Ecto neural progenitor cell (in vitro differentiated cells): ENCODE measurements around the gene SPTBN4.
"Not testable (repeated sequence)": the region's sequence is repeated elsewhere in the genome, so short reads cannot be mapped to it uniquely, and the experiment has no call there.

Experiments used
- DNase-seq: peaks from one replicate; pipeline ENCODE4 v3.0.0-alpha.2; 2018; ENCODE audit warnings: low spot score

SPTBN4 gene

DNA sequence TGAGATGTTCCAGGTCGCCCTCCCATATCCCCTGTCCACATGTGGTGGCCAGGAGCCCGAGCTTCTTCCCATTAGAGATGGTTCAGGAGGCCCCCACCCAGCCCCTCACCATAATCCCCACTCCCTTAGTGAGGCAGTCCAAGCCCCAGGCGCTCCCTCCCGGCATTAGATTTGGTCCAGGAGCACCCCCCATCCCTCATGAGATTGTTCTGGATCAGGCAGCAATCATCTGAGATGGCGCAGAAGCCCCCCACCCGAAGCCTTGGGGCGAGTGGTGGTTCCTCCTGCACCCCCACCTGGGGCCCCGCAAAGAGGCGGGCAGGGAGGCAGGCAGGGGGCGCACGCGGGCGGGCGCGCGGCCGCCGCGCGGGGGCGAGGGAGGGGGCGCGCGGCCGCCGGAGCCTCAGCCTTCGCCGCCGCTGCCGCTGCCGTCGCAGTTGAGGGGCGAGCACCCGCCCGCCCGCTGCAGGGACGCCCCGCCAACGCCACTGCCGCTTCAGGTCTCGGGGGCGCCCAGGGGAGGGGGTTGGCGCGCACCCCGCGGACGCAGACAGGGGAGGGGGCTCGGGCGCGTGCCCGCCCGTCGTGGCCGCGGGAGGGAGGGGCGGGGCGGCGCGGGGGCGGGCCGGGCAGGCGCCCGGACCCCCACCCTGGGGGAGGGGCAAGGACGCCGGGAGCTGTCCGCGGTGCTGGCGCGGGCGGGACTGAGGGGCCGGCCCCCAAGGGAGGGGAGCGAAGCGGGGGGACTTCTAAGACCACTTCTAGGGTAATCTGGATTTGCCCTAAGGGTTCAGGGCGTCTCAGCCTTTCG is 63.5 kb downstream of the SPTBN4 start:
- peak; percentile 85 for DNase-seq

GRCh38 chr19:40533508-40533907 is 66.7 kb downstream of the SPTBN4 start:
- no peak for DNase-seq

DNA sequence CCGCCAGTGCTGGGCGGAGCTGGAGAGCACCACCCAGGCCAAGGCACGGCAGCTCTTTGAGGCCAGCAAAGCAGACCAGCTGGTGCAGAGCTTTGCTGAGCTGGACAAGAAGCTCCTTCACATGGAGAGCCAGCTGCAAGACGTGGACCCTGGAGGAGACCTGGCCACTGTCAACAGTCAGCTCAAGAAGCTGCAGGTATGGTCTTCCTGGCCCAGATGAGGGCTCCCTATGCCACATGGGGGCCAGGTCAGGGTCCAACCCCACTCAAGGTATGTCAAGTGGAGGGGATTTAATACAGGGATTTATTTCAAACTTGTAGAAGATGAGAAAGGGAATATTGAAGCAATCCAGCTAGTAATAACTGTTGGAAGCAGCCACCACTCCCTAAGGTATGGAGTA is 67.3 kb downstream of the SPTBN4 start:
- no peak for DNase-seq

DNA sequence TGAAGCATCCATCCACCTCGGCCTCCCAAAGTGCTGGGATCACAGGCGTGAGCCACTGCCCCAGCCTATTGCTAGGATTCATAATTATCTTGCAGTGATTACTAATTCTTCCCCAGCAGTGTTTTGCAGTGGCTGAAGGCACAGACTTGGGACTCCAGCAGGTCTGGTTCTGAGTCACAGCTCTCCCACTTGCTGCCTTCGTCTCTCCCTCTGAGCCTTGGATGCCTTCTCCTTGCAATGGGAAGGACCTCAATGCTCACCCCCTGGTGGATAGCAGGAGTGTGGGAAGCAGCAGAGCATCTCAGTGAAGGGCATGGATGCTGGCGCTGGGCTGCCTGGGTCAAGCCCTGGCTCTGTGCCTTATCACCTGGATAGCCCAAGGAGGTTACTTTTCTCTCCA is 72.3 kb downstream of the SPTBN4 start:
- DNase-seq = no peak

GRCh38 chr19:40542202-40542859 is 75.5 kb downstream of the SPTBN4 start:
- no peak for DNase-seq

GRCh38 chr19:40543029-40543597 is 76.3 kb downstream of the SPTBN4 start:
- no peak for DNase-seq

DNA sequence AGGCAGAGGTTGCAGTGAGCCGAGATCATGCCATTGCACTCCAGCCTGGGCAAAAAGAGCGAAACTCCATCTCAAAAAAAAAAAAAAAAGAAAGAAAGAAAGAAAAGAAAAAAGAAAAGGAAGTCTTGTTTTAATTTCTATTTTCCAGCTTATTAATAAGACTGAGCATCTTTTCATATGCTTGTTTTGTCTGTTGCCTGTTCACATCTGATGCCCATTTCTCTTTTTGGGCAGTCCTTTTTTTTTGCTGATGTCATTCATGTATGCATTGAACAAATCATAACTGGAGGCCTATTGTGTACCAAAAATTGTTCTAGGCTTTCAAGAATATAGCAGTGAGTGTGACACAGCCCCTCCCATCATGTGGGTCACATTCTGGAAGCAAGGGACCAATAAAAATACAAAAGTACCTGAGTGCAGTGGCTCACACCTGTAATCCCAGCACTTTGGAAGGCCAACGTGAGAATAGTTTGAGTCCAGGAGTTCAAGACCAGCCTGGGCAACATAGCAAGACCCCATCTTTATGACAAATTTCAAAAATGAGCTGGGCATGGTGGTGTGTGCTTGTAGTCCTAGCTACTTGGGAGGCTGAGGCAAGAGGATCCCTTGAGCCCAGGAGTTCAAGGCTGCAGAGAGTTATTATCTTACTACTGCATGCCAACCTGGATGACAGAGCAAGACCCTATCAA is 79.5 kb downstream of the SPTBN4 start:
- DNase-seq = not testable (repeated sequence)

DNA sequence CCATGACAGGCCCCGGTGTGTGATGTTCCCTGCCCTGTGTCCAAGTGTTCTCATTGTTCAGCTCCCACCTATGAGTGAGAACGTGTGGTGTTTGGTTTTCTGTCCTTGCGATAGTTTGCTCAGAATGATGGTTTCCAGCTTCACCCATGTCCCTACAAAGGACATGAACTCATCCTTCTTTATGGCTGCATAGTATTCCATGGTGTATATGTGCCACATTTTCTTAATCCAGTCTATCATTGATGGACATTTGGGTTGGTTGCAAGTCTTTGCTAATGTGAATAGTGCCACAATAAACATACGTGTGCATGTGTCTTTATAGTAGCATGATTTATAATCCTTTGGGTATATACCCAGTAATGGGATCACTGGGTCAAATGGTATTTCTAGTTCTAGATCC is 80.4 kb downstream of the SPTBN4 start:
- DNase-seq = not testable (repeated sequence)

- DNase-seq = no peak
These were observed 81.0 kb downstream of the SPTBN4 start for GRCh38 chr19:40547836-40548235.

DNA sequence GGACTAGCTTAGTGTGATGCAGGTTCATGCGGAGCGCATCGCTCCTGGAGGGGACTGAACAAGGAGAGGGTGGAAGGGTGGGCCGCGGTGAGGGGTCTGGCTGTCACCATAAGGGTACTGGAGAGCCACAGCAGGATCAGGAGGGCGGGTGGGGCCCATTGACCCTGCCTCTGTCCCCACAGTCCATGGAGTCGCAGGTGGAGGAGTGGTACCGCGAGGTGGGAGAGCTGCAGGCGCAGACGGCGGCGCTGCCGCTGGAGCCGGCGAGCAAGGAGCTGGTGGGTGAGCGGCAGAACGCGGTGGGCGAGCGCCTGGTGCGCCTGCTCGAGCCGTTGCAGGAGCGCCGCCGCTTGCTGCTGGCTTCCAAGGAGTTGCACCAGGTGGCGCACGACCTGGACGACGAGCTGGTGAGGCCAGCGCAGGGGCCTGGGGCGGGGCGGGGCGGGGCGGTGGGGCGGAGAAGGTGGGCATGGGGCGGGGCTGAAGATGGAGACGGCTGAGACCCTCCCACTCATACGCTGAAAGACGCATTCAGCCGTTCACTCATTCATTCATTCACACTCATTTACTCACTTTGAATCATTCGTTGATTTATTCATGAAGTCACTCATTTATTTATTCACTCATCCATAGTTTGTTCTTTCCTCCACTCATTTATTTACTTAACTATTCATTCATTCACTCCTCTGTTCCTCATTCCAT is 82.4 kb downstream of the SPTBN4 start:
- peak; percentile 94 for DNase-seq

DNA sequence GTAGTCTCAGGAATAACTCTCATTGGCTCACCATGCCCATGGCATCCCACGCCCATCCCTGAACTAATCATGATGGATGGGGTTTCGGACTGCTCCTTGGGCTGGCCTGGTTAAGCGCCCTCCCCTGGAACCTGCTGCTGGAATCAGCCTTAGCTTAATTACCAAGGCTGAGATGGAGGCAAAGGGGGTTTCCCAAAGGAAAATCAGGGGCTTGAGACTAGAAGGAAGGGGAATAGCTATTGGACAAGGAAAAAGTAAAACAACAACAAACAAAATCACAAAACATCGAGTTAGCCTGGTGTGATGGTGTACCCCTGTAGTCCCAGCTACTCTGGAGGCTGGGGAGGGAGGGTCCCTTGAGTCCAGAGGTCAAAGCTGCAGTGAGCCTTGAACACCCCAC is 84.2 kb downstream of the SPTBN4 start:
- DNase-seq = no peak

- no peak for DNase-seq
These were observed 86.0 kb downstream of the SPTBN4 start for GRCh38 chr19:40552848-40553247.

DNA sequence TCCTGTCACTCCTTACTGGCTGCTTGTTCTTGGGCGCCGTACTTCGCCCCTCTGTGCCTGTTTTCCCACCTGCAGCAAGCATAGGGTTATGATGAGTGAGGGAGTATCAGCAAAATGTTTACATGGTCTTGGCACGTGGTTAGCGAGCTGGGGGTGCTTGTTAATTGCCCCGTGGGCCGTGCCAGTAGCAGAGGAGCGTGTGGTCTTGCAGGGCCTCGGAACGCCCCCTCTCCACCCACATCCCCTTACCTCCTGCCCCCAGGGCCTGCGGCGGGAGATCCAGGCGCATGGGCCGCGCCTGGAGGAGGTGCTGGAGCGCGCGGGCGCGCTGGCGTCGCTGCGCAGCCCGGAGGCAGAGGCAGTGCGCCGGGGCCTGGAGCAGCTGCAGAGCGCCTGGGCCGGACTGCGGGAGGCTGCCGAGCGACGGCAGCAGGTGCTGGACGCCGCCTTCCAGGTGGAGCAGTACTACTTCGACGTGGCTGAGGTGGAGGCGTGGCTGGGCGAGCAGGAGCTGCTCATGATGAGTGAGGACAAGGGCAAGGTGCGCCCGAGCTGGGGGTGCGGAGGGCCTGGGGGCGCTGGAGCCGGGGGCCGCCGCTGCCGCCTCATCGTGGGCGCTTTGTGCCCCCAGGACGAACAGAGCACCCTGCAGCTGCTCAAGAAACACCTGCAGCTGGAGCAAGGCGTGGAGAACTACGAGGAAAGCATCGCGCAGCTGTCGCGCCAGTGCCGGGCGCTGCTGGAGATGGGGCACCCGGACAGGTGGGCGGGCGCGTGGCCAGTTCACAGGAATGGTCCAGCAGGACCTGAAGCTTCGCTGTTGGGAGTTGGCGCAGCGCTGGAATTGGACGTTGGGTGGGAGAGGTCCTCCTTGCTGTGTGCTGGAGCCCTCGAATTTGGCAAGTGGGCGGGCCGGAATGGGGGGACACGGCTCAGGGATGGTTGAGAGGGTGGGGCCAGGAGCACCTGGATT is 87.4 kb downstream of the SPTBN4 start:
- DNase-seq = no peak

DNA sequence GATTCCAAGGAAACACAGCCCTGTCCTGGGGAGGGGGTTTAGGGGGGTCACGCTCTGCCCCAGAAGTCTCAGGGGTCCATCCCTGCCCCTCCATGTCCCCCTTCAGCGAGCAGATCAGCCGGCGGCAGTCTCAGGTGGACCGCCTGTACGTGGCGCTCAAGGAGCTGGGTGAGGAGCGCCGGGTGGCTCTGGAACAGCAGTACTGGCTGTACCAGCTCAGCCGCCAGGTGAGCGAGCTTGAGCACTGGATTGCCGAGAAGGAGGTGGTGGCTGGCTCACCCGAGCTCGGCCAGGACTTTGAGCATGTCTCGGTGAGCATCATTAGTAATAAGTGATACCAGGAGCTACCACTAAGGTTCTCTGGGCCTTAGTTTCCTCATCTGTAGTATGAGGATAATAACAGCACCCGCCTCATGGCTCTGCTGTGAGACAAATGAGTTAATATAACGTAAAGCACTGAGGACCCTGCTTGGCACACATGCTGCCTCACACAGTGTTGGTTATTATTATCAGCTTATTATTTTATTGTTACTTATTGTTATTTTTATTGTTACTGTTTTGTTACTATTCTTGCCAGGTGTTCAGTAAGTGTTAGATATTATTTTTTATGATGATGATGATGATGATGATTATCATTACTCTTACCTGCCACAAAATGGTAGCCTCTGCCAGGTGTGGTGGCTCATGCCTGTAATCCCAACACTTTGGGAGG is 89.3 kb downstream of the SPTBN4 start:
- DNase-seq = no peak

DNA sequence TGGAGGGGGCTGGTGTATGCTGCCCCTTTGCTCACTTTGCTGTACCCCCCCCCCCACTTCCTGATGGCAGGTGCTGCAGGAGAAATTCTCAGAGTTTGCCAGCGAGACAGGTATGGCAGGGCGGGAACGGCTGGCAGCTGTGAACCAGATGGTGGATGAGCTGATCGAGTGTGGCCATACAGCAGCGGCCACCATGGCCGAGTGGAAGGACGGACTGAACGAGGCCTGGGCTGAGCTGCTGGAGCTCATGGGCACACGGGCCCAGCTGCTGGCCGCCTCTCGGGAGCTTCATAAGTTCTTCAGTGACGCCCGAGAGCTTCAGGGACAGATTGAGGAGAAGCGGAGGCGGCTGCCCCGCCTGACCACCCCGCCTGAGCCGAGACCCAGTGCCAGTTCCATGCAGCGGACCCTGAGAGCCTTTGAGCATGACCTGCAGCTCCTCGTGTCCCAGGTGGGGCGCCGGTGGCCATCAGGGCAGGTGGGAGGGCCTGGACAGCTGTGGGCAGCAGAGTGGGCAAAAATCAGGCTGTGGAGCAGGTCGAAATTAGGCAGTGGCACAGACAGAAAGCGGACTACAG is 90.2 kb downstream of the SPTBN4 start:
- DNase-seq = no peak

DNA sequence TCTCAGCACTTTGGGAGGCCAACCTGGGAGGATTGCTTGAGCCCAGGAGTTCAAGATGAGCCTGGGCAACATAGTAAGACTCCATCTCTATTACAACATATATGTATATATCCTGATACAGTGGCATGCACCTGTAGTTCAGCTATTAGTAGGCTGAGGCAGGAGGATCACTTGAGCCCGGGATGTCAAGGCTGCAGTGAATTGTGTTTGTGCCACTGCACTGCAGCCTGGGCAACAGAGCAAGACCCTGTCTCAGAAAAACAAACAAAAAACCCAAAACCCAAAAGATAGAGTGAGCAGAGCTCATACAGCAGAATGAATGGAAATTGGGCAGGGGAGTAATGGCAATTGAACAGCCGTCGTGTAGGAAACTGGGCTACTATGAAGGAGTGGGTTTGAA is 92.6 kb downstream of the SPTBN4 start:
- DNase-seq = no peak

DNA sequence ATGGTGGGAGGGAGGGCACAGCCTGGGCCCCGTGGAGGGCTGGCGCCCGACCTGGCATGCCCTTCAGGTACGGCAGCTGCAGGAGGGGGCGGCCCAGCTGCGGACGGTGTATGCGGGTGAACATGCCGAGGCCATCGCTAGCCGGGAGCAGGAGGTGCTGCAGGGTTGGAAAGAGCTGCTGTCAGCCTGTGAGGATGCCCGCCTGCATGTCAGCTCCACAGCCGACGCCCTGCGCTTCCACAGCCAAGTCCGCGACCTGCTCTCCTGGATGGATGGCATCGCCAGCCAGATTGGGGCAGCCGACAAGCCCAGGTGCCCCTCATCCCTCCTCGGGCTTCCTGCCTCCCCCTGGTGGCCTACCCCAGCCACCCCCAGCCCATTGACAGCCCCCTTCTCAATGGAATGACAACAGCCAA is 93.3 kb downstream of the SPTBN4 start:
- no peak for DNase-seq

DNA sequence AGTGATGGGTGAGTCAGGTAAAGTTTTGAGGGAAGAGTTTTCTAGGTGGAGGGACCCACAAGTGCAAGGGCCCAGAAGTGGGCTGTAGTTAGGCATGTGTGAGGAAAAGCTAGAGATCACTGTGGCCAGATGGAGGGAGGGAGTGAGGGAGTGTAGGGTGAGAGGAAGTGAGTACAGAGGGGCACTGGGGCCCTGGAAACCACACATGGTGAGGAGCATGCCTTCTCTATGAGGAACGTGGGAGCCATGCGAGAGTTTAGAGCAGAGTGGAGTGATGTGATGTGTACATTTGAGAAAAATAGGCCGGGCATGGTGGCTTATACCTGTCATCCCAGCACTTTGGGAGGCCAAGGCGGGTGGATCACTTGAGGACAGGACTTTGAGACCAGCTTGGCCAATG is 95.1 kb downstream of the SPTBN4 start:
- no peak for DNase-seq

DNA sequence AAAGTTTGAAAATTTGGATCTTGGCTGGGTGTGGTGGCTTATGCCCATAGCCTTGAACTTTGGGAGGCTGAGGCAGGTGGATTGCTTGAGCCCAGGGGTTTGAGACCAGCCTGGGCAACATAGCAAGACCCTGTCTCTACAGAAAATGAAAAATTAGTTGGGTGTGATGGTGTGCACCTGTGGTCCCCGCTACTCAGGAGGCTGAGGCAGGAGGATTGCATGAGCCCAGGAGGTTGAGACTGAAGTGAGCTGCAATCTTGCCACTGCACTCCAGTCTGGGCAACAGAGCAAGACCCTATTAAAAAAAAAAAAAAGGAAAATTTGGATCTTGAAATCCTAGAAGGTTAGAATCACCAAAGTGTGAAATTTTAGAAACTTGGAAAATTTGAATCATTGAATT is 97.7 kb downstream of the SPTBN4 start:
- not testable (repeated sequence) for DNase-seq

GRCh38 chr19:40565355-40565754 is 98.6 kb downstream of the SPTBN4 start:
- no peak for DNase-seq
